Karpas-422 (cell line): ENCODE measurements around the gene CHST15. TPM values are rescaled to one million over a fixed set of nuclear protein-coding genes. Genes with fewer than 3 reads are reported as not detected.
A peak's percentile ranks its signal among the peaks of the same experiment; 100 is the strongest.

Experiments
- DNase-seq: peaks from one replicate; pipeline ENCODE4 v3.0.0-alpha.2; 2015
- H2AFZ ChIP-seq: fragments of 200-600 bp; sonication (generic); 2 replicates; pipeline ENCODE4 v1.6.1; 2014; ENCODE audit warnings: antibody characterized with exemption, low read length, mixed read lengths
- H3K27ac ChIP-seq: fragments of 200-600 bp; sonication (generic); 2 replicates; pipeline ENCODE4 v1.5.1; 2014; ENCODE audit warnings: mild to moderate bottlenecking, low read length, moderate library complexity
- H3K27me3 ChIP-seq: fragments of 200-600 bp; sonication (generic); 2 replicates; pipeline ENCODE4 v1.6.1; 2014; ENCODE audit warnings: low read length, mixed read lengths
- H3K36me3 ChIP-seq: fragments of 200-600 bp; sonication (generic); 2 replicates; pipeline ENCODE4 v1.6.1; 2014; ENCODE audit warnings: low read length, mixed read lengths; ENCODE audit not compliant: insufficient read depth
- H3K4me1 ChIP-seq: fragments of 200-600 bp; sonication (generic); 2 replicates; pipeline ENCODE4 v1.6.1; 2014; ENCODE audit warnings: mild to moderate bottlenecking, low read length, mixed read lengths
- H3K4me2 ChIP-seq: fragments of 200-600 bp; sonication (generic); 2 replicates; pipeline ENCODE4 v1.6.1; 2014; ENCODE audit warnings: low read length, low read depth, mild to moderate bottlenecking; ENCODE audit not compliant: poor library complexity, severe bottlenecking
- H3K4me3 ChIP-seq: fragments of 200-600 bp; sonication (generic); 2 replicates; pipeline ENCODE4 v1.5.1; 2014; ENCODE audit warnings: mild to moderate bottlenecking, antibody characterized with exemption, low read length, mixed read lengths
- H3K79me2 ChIP-seq: fragments of 200-600 bp; sonication (generic); 2 replicates; pipeline ENCODE4 v1.6.1; 2014; ENCODE audit warnings: mild to moderate bottlenecking, low read length, mixed read lengths
- H3K9ac ChIP-seq: fragments of 200-600 bp; sonication (generic); 2 replicates; pipeline ENCODE4 v1.6.0; 2014; ENCODE audit warnings: low read length
- H3K9me2 ChIP-seq: fragments of 200-600 bp; sonication (generic), shearing (Covaris generic); replicated peaks from 2 replicates; pipeline ENCODE4 v1.6.0; 2014; ENCODE audit warnings: mild to moderate bottlenecking, low read length, moderate library complexity; ENCODE audit not compliant: insufficient read depth
- H3K9me3 ChIP-seq: fragments of 300-700, 200-600 bp; sonication (generic); 2 replicates; pipeline ENCODE4 v1.6.1; 2014; ENCODE audit warnings: low read length, mixed read lengths
- H4K20me1 ChIP-seq: fragments of 200-600 bp; sonication (generic); 2 replicates; pipeline ENCODE4 v1.6.1; 2014; ENCODE audit warnings: mild to moderate bottlenecking, antibody characterized with exemption, low read length, low read depth; ENCODE audit not compliant: insufficient read depth
- total RNA-seq: library from RNA; depleted of rRNA; stranded (reverse); fragments of >200 nt; shearing (Covaris generic); gene quantifications from 2 replicates; pipeline ENCODE4 v1.2.3, GENCODE V29; 2014; ENCODE audit warnings: low replicate concordance

CHST15 gene
- total RNA-seq, 1 experiment from 2014 or later = not detected

DNA sequence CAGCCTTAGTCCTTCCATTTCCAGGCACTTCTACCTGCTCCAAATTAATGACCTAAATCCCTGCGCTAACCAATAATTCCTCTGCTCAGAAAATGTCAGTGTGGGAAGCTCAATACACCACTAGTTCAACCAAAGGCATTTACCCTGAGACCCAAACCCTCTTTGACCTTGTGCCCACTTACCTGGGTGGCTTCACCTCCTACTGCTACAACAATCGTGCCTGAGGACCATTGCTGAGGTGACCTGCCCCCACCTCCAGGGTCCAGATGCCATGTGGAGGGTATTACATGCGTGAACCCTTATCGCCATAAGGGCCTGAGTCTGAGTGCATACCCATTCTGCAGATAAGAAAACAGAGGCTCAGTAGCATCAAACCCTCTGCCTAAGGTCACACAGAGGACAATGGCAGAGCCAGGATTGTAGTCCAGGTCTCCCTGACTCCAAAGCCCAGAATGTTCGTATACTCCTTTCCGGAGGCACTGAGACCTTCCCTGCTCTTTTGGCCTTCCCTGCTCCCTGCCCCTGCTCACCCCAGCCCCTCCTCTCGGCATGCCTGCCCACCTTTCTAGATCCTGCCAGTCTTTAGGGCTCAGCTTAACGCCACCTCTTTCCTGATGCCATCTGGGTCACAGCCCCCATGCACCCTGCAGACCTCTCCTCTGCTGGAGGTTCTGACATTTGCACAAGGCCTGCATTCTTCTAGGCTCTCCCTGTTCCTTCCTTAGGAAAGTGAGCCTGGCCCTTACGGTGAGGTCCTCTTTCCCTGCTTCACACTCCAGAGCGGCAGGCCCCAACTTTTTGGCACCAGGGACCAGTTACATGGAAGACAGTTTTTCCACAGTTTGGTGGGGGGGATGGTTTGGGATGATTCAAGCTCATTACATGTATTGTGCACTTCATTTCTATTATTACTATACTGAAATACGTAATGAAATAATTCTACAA is 94.9 kb downstream of the CHST15 start:
- no peaks in the 10 kb centered on the region for H3K9me3 ChIP-seq
- DNase-seq = no peak

GRCh38 chr10:123997486-123998196 is 95.8 kb downstream of the CHST15 start:
- Histone ChIP-seq H3K36me3 (no peaks in the 10 kb centered on the region), H2AFZ (no peak overlapping the region), H3K4me2 (no peak overlapping the region), H3K79me2 (no peaks in the 10 kb centered on the region), H3K9me3 (no peaks in the 10 kb centered on the region), H4K20me1 (no peaks in the 10 kb centered on the region), H3K27ac (no peak overlapping the region), H3K4me3 (no peak overlapping the region), H3K9ac (no peak overlapping the region), H3K27me3 (no peaks in the 10 kb centered on the region), H3K4me1 (no peaks in the 10 kb centered on the region), H3K9me2 (no peaks in the 10 kb centered on the region)
- DNase-seq = no peak

More for the DNA sequence above, 94.9 kb downstream of the CHST15 start:
- H2AFZ ChIP-seq = no peak overlapping the region
- H3K4me3 ChIP-seq = no peak overlapping the region
- H3K9me2 ChIP-seq = no peaks in the 10 kb centered on the region
- no peak overlapping the region for H3K27ac ChIP-seq
- no peak overlapping the region for H3K9ac ChIP-seq
- no peaks in the 10 kb centered on the region for H3K36me3 ChIP-seq
- H3K4me2 ChIP-seq = no peak overlapping the region
- H3K79me2 ChIP-seq = no peaks in the 10 kb centered on the region
- no peaks in the 10 kb centered on the region for H3K27me3 ChIP-seq
- no peaks in the 10 kb centered on the region for H4K20me1 ChIP-seq
- no peaks in the 10 kb centered on the region for H3K4me1 ChIP-seq

DNA sequence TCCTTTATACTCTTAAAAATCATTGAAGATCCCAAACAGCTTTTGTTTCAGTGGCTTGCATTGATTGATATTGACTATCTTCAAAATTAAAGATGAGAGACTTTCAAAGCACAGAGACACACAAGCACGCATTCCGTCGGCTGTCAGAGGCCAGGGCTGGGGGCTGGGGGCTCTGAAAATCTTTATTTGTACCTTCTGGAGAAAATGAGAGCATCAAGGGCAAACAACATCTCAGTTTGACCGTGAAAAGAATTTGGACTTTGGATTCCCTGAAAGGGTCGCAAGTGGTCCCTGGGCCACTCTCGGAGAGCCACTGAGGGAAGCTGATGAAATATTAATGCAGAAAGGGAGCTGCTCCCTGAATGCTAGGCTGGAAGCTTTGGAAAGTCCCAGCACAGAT is 96.4 kb downstream of the CHST15 start:
- no peak for DNase-seq
- no peaks in the 10 kb centered on the region for H3K79me2 ChIP-seq
- H3K4me1 ChIP-seq = no peaks in the 10 kb centered on the region
- no peak overlapping the region for H3K4me2 ChIP-seq
- H4K20me1 ChIP-seq = no peaks in the 10 kb centered on the region
- no peak overlapping the region for H3K27ac ChIP-seq
- no peak overlapping the region for H3K9ac ChIP-seq
- no peak overlapping the region for H2AFZ ChIP-seq
- H3K9me2 ChIP-seq = no peaks in the 10 kb centered on the region
- H3K27me3 ChIP-seq = no peaks in the 10 kb centered on the region
- H3K36me3 ChIP-seq = no peaks in the 10 kb centered on the region
- H3K4me3 ChIP-seq = no peak overlapping the region
- no peaks in the 10 kb centered on the region for H3K9me3 ChIP-seq

DNA sequence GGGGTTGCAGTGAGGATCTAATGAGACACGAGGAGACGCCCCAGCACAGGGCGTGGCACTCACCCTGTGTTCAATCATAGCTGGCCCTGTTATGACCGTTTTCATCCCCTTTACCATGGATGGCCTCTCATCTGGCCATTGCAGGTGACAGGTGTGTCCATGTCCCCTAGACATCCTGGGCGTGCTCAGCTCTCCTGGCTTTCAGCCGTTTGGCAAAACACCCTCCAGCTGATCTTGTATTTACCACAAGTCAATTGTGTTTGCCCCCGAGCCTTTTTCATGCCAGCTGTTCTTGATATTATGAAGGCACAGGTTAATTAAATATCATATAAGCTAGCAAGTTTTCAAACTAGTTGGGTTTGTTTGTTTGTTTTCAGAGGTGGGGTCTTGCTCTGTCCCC is 97.1 kb downstream of the CHST15 start:
- no peaks in the 10 kb centered on the region for H4K20me1 ChIP-seq
- H3K4me2 ChIP-seq = no peak overlapping the region
- H3K27me3 ChIP-seq = no peaks in the 10 kb centered on the region
- no peaks in the 10 kb centered on the region for H3K36me3 ChIP-seq
- no peaks in the 10 kb centered on the region for H3K9me3 ChIP-seq
- H3K27ac ChIP-seq = no peak overlapping the region
- no peaks in the 10 kb centered on the region for H3K9me2 ChIP-seq
- no peak for DNase-seq
- H2AFZ ChIP-seq = no peak overlapping the region
- no peaks in the 10 kb centered on the region for H3K4me1 ChIP-seq
- no peak overlapping the region for H3K4me3 ChIP-seq
- H3K79me2 ChIP-seq = no peaks in the 10 kb centered on the region
- H3K9ac ChIP-seq = no peak overlapping the region

DNA sequence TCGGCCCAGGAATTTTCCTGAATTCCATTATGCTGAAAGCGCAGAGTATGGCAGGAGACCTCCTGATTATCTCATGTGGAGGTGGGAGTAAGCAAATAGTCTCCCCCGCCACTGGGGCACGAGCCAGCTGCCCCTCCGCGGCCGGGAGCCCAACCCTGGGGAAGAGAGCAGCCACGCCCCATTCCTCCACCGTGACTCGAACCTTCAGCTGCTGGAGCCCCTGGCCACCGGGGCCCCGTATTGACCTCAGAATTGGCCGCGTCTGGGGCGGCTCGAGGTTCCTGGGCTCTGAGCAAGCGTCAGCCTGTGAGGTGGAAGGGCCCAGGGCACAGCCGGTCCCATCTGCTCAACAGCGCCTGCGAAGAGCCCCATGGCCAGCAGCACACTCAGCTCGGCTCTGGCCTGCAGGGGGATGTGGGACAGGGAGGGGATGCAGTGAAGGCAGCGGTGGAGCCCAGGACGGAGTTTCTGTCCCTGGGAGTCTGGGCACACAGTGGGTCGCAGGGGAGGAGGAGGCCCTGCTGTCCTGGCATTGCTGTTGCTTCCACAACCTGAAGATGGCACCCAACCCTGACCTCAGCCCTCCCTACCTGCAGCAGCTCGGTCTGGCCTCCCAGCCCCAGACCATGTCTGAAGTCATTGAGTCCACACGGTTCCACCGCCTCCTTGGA is 97.8 kb downstream of the CHST15 start:
- no peaks in the 10 kb centered on the region for H3K27me3 ChIP-seq
- no peak overlapping the region for H3K4me2 ChIP-seq
- H3K9me2 ChIP-seq = no peaks in the 10 kb centered on the region
- H3K4me3 ChIP-seq = no peak overlapping the region
- no peaks in the 10 kb centered on the region for H3K9me3 ChIP-seq
- DNase-seq = peak; percentile 68
- H4K20me1 ChIP-seq = no peaks in the 10 kb centered on the region
- no peak overlapping the region for H2AFZ ChIP-seq
- no peaks in the 10 kb centered on the region for H3K36me3 ChIP-seq
- H3K79me2 ChIP-seq = no peaks in the 10 kb centered on the region
- H3K9ac ChIP-seq = no peak overlapping the region
- no peaks in the 10 kb centered on the region for H3K4me1 ChIP-seq
- no peak overlapping the region for H3K27ac ChIP-seq

DNA sequence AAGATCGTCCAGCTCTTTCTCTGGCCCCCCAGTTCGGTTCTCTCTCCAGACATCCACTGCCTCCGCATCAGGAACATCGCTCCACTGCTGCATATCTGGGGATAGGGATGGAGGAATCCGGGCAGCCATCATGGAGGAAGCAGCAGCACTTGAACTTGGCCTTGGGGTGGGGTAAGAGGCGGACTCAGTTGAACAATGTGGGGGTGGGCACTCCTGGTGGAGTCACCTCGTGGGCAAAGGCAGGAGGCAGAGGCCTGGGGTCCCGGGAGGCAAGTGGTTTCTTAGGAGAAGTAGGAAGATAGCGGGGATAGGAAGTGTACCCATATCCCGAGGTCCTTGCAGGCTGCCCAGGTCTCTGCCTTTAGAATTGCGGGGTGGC is 98.3 kb downstream of the CHST15 start:
- Histone ChIP-seq H3K79me2 (no peaks in the 10 kb centered on the region), H3K27ac (no peak overlapping the region), H3K4me3 (no peak overlapping the region), H3K36me3 (no peaks in the 10 kb centered on the region), H3K9me2 (no peaks in the 10 kb centered on the region), H3K9ac (no peak overlapping the region), H4K20me1 (no peaks in the 10 kb centered on the region), H2AFZ (no peak overlapping the region), H3K4me2 (no peak overlapping the region), H3K4me1 (no peaks in the 10 kb centered on the region), H3K9me3 (no peaks in the 10 kb centered on the region), H3K27me3 (no peaks in the 10 kb centered on the region)
- DNase-seq = no peak

DNA sequence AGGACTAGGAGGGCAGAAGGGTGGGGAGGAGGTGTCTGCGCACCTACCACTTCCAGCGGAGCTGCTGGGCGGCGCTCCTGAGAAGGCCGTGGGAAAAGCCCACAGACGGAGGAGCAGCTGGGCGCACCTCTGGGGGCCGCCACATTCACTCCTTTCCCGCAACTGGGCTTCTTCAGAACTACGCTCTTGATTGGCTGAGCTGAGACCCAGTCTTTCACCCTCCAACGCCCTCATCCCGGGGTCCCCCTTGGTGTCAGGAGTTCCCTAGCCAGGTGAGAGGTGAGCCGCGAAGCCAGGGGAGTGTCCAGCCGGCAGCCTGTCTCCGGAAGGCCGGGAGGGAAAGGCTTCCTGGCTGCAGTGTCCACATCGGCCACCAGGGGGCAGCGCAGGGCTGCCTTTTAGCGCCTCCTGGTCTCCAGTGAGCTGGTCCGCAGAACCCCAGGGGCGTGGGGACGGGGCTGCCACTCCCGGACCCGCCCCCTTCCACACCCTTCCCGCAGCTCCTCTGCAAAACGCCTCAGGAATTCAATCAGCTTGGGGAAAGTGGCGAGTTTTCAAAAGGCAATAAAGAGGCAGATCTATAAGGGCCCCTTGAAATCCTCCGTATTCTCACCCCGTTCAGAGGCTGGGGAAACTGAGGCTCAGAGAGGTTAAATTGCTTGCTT is 98.8 kb downstream of the CHST15 start:
- Histone ChIP-seq H3K36me3 (no peaks in the 10 kb centered on the region), H3K4me3 (no peak overlapping the region), H3K79me2 (no peaks in the 10 kb centered on the region), H3K27ac (no peak overlapping the region), H3K9me2 (no peaks in the 10 kb centered on the region), H2AFZ (no peak overlapping the region), H3K27me3 (no peaks in the 10 kb centered on the region), H3K9ac (no peak overlapping the region), H3K4me1 (no peaks in the 10 kb centered on the region), H4K20me1 (no peaks in the 10 kb centered on the region), H3K4me2 (no peak overlapping the region), H3K9me3 (no peaks in the 10 kb centered on the region)
- DNase-seq = peak; percentile 89
